Adrenal gland (tissue), 5 donors: ENCODE measurements around the gene TAF3.

Source experiments
- CTCF ChIP-seq, 6 experiments: fragments of 450-650 bp in 4 of 6; fragments of 200-600 bp in 2 of 6; sonication (generic) in 1 of 6; IDR thresholded peaks; 1 replicate in 5 of 6; 2 replicates in 1 of 6; pipeline versions ENCODE4 v1.5.1 to v1.8.0; 2016 to 2021; ENCODE audit warnings: antibody characterized with exemption in 6 of 6, mild to moderate bottlenecking in 2 of 6, moderate library complexity in 1 of 6
- POLR2A ChIP-seq, 2 donors: fragments of 450-650 bp; IDR thresholded peaks; one replicate each; pipeline ENCODE4 v1.6.1; 2017; ENCODE audit warnings: antibody characterized with exemption in 2 of 2, mild to moderate bottlenecking in 2 of 2, moderate library complexity in 1 of 2
- donor health status: DM: no; HTN: no; CAD: no.

- TF ChIP-seq CTCF (IDR thresholded peaks at IDR 0.05), result no peak
- TF ChIP-seq POLR2A (IDR thresholded peaks at IDR 0.05), result no peak
Observed at GRCh38 chr10:7802606-7803005, 15.7 kb upstream of the TAF3 start.
